ENCODE measurements around the gene SLC24A3.

GRCh38 chr20:19577692-19578091, 365.2 kb downstream of the SLC24A3 start:
- TF ChIP-seq CTCF (IDR thresholded peaks at IDR 0.05; ENCODE audit: insufficient read depth, low read depth, low read length) (no peak), EZH2 (IDR thresholded peaks at IDR 0.05; ENCODE audit: insufficient read depth, low read length) (no peak)

All from astrocyte (in vitro differentiated cells and primary cell).